ENCODE results near the gene CYB561D2. TPM values are rescaled to one million over a fixed set of nuclear protein-coding genes. Genes with fewer than 3 reads are reported as not detected.

CYB561D2 gene
- total and polyA plus RNA-seq, 9 donors: 4.5 to 17.1 (median 9.6) TPM

GRCh38 chr3:50358911-50359759 is 8.5 kb downstream of the CYB561D2 start, which contains the start of gene TMEM115:
TMEM115 (minus strand) TSS chr3:50359521; CDS start chr3:50359063, 458 bp downstream.
- TF ChIP-seq POLR2A (IDR thresholded peaks at IDR 0.05) (peak; percentile 71), CTCF (IDR thresholded peaks at IDR 0.05) (no peak), EP300 (IDR thresholded peaks at IDR 0.05) (no peak)
- intact Hi-C loops (cut with DNase I): loop anchor here in 1 of 4 donors (10.0 kb wide), 1 partner anchor 246 kb away; no protein-coding TSS in a partner anchor

GRCh38 chr3:50359760-50360110 is 9.1 kb downstream of the CYB561D2 start:
- no peak for TF ChIP-seq POLR2A (IDR thresholded peaks at IDR 0.05)
- no peak for TF ChIP-seq CTCF (IDR thresholded peaks at IDR 0.05)
- no peak for TF ChIP-seq EP300 (IDR thresholded peaks at IDR 0.05)
- intact Hi-C loops (cut with DNase I): loop anchor here in 2 of 4 donors (10.0 kb wide), 2 partner anchors 245 to 1145 kb away; partner anchors contain the start of gene DCAF1 (in 1 of the 2)
- 12 to 16% (median 14%) methylated on average over 8 of the region's 8 CpGs for WGBS, 3 donors
- DNase-seq: no peak
- no peak overlapping the region for H3K4me3 ChIP-seq
- no peak overlapping the region for H3K27ac ChIP-seq
- H3K9me3 ChIP-seq: no peaks in the 10 kb centered on the region
- peaks cover 24% of the 10 kb centered on the region for H3K4me1 ChIP-seq (ENCODE audit: insufficient read depth)
- no peaks in the 10 kb centered on the region for H3K27me3 ChIP-seq
- H3K36me3 ChIP-seq: no peaks in the 10 kb centered on the region

More at GRCh38 chr3:50358911-50359759, 8.5 kb downstream of the CYB561D2 start, which contains the start of gene TMEM115:
- no peaks in the 10 kb centered on the region for H3K27me3 ChIP-seq
- WGBS, 3 donors: 0 to 1% (median 0%) methylated on average over 54 to 64 of the region's 64 CpGs
- H3K4me1 ChIP-seq (ENCODE audit: insufficient read depth): peaks cover 20% of the 10 kb centered on the region
- no peaks in the 10 kb centered on the region for H3K36me3 ChIP-seq
- peak within 1 kb of the TSS; percentile 98 for H3K4me3 ChIP-seq
- H3K27ac ChIP-seq: peak within 1 kb of the TSS; percentile 84 to 90
- H3K9me3 ChIP-seq: no peaks in the 10 kb centered on the region
- peak; percentile 94 to 97 (median 96) for DNase-seq

DNA sequence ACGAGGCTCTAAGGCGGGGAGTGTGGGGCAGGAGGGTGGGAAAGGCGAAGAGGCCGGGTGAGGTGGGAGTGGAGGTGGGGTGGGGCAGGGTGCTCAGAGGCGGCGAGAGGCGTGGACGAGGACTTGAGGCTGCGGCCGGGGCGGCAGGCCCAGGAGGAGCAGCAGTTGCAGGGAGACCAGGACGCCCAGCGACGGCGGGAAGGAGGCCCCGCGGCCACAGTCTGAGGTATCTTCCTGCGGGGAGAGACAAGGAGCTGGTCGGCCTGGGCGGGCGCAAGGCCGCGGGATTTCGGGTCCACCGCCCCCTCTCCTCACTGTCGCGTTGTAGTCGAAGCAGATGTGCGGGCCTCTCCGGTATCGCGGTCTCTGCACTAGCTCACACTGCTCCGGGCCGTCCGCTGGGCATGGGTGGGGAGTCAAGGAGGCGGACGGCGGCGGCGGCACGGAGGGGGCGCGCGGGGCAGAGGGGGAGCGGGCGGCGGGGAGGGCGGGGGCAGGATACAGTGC is 14.0 kb downstream of the CYB561D2 start:
- TF ChIP-seq POLR2A (IDR thresholded peaks at IDR 0.05) (no peak), EP300 (IDR thresholded peaks at IDR 0.05) (no peak), CTCF (IDR thresholded peaks at IDR 0.05) (no peak)
- H3K27ac ChIP-seq: peak overlapping the region in 1 of 2 donors; percentile 61
- H3K4me3 ChIP-seq: peak overlapping the region; percentile 66
- no peak for DNase-seq
- no peaks in the 10 kb centered on the region for H3K9me3 ChIP-seq
- peaks cover 9% of the 10 kb centered on the region for H3K4me1 ChIP-seq (ENCODE audit: insufficient read depth)
- WGBS, 3 donors: 3 to 7% (median 6%) methylated on average over 32 to 48 of the region's 48 CpGs
- H3K36me3 ChIP-seq: no peaks in the 10 kb centered on the region
- intact Hi-C loops (cut with DNase I): loop anchor here in 1 of 4 donors (10.0 kb wide), 1 partner anchor 1140 kb away; the partner anchor contains the start of gene DCAF1
- H3K27me3 ChIP-seq: no peaks in the 10 kb centered on the region

GRCh38 chr3:50365080-50365841 is 14.6 kb downstream of the CYB561D2 start:
- WGBS, 3 donors: 5 to 13% (median 12%) methylated on average over 29 to 53 of the region's 53 CpGs
- TF ChIP-seq CTCF (IDR thresholded peaks at IDR 0.05): no peak
- TF ChIP-seq POLR2A (IDR thresholded peaks at IDR 0.05): no peak
- no peak for TF ChIP-seq EP300 (IDR thresholded peaks at IDR 0.05)
- intact Hi-C loops (cut with DNase I): loop anchor here in 1 of 4 donors (10.0 kb wide), 1 partner anchor 1140 kb away; the partner anchor contains the start of gene DCAF1
- Histone ChIP-seq H3K4me1 (ENCODE audit: insufficient read depth) (peaks cover 9% of the 10 kb centered on the region), H3K9me3 (no peaks in the 10 kb centered on the region), H3K4me3 (peak overlapping the region; percentile 66), H3K27ac (peak overlapping the region in 1 of 2 donors; percentile 61), H3K27me3 (no peaks in the 10 kb centered on the region), H3K36me3 (no peaks in the 10 kb centered on the region)
- DNase-seq: peak; percentile 88 to 92 (median 92)

Data from ovary (tissue), 9 donors.